Activated T-helper 1 cell treated with Interleukin-2 at 50 U/mL for 16 hours (primary cell): ENCODE results near the gene TOMM22.

Source experiments
- DNase-seq: peaks from one replicate; pipeline ENCODE4 v3.0.0-alpha.2; 2020; ENCODE audit warnings: low read depth

Gene TOMM22

DNA sequence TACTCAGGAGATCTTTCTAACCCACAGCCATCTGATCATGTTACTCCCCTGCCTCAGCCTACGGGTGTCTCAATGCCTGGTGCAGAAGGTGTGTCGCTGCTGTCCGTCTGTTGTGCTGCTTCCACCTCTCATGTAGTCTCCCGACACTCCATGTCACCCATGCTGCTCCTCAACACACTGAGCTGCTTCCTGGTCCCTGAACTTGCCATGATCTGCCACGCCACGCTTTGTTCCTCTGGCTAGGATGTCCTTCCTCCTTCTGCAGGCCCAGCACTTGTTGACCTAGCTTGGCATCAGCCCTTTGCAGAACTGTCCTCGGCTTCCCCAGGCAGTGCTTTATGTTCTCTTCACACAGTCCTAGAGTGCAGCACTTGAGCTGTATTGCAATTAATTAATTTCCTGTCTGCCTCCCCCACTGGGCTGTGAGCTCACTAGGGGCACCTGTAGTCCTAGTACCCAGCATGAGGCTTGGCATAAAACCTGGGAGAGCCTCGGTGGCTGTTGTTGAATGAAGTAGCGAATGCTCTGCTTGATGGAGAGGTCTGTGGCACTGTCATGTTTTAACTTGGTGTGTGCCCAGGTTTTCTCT is 33.5 kb downstream of the TOMM22 start:
- DNase-seq = no peak

DNA sequence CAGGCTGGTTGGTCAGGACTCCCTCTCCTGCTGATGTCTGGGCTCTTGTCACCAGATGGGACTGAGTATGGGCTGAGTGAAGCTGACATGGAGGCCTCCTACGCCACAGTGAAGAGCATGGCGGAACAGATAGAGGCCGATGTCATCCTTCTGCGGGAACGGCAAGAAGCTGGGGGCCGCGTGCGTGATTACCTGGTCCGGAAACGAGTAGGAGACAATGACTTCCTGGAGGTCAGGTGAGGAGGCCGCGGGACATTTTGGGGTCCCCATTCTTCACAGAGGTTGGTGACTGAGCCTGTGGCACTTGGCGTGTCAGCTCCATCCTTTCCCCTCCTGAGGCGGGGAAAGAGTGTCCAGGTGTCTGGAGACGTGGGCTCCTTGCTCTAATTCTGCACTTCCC is 34.1 kb downstream of the TOMM22 start:
- no peak for DNase-seq

DNA sequence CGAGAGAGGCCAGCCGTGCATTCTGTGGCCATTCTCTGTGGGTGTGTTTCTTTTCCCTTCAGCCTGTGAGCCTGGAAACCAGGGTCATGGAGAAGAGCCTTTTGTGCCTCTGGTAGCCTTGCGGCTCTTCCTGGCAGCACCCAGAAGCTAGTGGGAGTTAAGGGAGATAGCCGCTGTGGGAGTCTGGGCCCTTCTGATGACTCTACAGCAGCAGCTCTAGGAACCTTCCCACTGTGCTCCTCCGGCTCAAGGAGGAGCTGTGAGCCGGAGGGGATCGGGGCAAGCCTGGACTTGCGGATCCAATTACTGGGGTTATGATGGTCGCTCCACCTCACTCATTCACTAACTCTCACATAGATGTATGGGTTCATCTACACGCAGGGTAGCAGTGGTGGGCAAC is 34.5 kb downstream of the TOMM22 start:
- no peak for DNase-seq

DNA sequence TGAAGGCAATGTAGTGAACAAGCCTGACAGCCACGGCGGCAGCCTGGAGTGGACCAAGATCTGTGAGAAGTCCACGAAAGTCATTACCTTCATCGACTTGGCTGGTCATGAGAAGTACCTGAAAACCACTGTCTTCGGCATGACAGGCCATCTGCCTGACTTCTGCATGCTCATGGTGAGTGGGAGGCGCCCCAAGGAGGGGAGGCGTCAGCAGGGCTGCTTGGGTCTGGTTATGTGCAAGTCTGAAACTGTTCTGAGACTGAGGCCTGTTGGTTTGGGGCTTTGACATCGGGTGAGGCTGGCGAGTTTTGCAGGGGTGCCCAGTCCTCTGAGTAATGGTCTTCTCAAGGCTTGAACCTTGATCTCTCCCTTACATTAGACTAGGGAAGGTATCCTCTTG is 35.1 kb downstream of the TOMM22 start:
- no peak for DNase-seq

DNA sequence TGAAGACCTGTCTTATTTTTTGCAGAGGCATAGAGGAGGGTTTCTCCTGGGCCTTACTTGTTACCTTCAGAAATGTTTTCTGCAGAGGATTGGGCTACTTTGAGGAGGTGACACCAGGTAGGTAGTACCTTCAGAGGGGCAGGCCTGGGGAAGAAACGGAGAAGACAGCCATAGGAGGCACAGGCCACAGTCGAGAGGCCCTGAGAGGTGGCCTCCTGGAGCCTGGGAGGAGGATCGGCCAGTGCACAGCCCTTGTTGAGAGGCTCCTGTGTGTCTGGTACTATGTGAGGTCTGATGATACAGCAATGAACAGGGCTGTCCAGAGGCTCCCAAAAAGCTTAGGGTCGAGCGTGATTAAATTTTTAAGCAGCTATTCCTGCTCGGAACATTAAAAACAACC is 35.5 kb downstream of the TOMM22 start:
- no peak for DNase-seq

DNA sequence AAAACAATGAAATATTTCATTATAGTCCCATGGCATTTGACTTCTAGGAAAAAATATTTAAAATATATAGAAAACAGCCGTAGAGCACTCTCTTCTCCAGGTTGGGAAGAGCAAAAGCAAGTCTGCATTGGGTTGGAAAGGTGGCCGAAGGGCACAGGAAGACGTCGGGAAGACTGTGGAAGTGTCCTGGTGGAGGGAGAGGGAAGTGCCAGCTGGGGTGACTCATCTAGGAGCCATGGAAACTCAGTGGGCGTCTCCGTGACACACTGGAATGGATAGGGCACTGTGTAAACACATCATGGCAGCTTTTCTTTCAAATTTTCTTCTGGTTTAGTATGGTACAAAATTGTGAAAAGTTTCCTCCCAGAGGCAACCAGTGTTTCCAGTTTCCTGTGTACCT is 36.7 kb downstream of the TOMM22 start:
- DNase-seq = no peak

DNA sequence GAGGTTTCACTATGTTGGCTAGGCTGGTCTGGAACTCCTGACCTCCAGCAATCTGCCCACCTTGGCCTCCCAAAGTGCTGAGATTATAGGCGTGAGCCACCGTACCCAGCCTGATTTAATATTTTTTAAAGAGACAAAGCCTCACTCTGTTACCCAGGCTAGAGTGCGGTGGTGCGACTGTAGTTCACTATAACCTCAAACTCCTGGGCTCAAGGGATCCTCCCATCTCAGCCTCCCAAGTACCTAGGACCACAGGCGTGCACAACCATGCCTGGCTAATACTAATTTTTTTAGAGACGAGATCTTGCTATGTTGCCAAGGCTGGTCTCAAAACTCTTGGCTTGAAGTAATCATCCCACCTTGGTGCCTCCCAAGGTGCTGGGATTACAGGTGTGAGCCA is 37.4 kb downstream of the TOMM22 start:
- no peak for DNase-seq

DNA sequence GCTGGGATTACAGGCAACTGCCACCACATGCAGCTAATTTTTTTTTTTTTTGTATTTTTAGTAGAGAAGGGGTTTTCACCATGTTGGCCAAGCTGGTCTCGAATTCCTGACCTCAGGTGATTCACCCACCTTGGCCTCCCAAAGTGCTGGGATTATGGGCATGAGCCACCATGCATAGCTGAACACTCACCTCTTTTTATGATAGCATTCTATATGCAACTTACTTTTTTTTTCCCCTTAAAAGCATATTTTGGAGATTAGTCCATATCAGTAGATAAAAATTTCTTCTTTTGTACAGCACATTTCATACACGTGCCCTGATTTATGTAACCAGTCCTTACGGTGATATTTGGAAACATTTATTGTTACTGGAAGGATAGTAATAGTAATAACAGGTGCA is 38.6 kb downstream of the TOMM22 start:
- DNase-seq = no peak

DNA sequence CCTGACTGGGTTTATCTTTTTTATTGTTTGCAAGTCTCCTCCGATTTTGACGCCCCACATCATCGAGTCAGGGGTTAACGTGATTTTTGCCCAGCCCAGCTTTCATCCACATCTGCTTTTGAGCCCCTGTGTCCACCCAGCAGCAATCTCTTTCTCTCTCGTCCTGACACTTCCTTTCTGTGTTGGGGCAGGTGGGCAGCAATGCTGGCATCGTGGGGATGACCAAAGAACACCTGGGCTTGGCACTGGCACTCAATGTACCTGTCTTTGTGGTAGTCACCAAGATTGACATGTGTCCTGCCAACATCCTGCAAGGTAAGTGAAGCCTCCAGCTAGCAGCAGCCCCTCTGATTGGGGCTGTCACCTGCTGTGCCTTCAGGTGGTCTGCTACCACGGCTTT is 39.8 kb downstream of the TOMM22 start:
- DNase-seq = no peak

DNA sequence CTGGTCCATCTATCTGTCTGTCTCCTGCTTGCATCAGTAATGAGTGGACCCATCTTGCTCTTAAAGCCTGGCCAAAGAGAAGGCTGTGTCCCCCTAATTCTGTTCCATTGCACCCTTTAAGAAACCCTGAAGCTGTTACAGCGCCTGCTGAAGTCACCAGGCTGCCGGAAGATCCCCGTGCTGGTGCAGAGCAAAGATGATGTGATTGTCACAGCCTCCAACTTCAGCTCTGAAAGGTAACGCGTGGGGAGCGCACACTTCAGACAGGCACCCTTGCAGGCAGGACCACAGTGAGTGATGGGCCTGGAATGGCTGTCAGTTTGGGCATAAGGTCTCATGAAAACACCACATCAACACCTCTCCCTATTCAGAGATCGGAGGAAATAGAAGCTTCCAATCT is 42.4 kb downstream of the TOMM22 start:
- DNase-seq = no peak

DNA sequence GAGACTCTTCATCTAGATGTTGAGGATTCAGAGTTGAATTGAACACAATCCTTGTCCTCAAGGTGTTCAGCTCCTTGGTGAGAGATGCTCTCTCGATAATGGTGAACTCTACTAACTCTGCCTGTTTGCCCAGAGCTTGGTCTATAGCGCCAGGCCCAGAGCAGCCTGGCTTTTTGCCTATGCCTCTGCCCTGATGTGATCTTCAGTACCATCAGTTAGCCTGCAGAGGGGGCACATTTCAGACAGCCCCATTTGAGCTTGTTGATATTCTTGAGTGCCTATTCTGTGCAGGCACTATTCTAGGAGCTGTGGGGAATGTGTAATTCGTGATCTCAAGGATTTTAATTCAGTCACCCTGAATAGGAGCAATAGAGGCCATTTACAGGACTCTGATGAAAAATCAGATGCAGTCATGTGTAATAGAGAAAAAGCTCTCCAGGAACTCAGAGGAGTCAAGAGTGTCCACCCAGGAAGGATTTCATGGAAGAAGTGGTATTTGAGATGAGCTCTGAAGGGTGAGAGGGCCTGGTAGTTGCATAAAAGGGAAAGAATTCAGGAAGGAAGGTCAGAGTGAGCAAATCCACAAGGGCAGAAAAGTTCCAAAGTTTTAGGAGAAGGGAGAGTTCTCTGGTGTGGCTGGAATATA is 43.3 kb downstream of the TOMM22 start:
- DNase-seq = no peak

DNA sequence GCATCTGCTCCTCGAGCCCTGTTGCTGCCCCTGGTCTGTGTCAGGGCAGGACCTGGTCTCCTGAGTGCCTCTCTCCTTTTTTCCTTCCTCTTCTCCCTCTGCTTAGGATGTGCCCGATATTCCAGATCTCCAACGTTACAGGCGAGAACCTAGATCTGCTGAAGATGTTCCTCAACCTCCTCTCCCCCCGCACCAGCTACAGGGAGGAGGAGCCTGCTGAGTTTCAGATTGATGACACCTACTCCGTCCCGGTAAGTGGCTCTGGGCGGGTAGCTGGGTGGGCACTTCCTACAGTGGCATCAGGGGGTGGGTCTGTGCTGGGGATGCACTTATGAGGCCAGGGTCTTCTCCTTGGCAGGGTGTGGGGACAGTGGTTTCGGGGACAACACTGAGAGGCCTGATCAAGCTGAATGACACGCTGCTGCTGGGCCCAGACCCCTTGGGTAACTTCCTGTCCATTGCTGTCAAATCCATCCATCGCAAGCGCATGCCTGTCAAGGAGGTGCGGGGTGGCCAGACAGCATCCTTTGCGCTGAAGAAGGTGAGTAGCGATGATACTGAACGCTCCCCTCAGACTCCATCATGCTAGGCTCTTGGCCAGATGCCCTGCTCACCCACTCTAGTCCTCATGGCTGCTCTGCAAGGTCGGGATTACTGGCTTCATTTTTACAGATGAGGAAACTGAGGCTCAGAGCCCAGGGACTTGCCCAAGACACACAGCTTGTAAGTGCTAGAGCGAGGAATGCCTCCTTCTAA is 44.3 kb downstream of the TOMM22 start:
- DNase-seq = no peak

DNA sequence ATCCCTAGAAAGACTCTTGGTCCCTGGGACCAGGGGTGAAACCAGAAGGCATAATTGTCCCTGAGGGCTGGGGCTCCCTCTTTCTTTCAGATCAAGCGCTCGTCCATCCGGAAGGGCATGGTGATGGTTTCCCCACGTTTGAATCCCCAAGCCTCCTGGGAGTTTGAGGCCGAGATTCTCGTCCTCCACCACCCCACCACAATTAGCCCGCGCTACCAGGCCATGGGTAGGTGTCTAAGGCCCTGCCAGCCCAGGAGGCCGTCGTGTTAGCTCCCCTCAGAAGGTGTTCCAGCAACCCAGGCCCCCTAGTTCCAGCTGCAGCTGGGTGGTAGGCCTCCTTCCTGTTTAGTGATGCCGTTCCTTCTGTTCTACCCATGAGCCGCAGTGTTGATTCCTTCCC is 45.4 kb downstream of the TOMM22 start:
- no peak for DNase-seq

DNA sequence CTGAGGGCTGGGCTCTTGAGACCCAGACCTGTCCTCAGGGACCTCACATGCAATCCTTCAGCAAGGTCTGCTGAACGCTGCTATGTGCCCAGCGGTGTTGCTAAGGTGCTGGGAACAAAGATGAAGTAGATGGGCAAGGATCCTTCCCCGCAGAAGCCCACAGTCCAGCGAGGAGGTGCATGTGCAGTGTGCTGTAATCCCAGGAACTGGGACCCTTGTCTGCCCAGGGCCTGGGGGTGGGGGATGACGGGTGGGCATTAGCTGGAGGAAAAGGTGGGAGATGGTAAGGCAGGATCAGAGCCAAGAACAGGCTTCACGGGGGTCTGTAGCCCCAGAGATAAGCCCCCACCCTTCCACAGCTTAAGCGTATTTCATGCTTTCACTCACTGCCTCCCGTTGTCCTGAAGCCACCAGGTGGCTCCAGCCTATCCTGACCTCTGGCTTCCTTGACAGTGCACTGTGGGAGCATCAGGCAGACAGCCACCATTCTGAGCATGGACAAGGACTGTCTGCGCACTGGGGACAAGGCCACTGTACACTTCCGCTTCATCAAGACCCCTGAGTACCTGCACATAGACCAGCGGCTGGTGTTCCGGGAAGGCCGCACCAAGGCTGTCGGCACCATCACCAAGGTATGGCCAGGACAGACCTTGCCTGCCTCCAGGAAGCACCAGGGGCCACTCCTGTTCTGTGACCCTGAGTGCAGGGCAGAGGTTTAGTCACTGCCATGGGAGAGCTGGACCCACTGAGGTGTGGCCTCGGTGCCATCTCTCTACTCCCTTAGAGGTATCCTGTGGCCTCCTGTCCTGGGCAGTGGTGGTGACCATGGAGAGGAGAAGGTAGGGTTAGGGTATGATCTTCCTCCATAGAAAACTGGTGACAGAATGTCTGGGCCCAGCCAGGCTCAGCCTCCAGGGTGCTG is 46.0 kb downstream of the TOMM22 start:
- no peak for DNase-seq

DNA sequence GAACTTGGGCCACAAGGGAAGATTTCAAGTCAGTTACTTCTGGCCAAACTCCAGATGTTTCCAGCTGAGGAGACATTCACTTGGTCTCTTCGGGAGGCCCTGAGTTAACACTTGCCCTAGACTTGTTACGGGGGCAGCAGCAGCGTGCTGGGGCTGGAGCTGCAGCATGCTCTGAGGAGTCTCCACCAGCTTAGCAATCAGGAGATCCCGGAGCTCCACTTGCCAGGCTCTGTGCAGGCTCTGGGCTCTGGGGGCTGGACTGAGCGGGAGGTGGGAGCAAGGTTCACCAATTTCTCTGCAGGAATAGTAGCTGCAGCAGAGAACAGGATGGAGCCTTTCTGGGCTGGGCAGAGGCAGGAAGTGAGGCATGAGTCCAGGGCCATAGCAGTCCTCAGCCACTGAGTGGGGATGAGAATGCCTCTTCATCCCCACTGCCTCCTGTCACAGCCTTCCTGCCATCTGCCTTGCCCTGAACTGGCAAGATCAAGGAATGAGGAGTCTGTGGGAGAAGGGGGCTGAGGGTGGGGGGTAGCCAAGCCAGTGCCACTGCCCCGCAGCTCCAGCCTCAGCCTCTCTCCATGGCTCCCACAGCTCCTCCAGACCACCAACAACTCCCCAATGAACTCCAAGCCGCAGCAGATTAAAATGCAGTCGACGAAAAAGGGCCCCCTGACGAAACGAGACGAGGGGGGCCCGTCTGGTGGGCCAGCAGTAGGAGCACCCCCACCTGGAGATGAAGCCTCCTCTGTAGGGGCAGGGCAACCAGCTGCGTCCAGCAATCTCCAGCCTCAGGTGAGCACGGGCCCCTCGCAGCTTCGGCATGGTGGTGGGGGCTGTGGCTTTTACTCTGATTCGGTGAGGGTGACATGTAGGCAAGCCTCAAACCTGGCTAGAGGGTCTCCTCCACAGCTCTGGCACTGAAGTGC is 47.4 kb downstream of the TOMM22 start:
- DNase-seq = no peak

DNA sequence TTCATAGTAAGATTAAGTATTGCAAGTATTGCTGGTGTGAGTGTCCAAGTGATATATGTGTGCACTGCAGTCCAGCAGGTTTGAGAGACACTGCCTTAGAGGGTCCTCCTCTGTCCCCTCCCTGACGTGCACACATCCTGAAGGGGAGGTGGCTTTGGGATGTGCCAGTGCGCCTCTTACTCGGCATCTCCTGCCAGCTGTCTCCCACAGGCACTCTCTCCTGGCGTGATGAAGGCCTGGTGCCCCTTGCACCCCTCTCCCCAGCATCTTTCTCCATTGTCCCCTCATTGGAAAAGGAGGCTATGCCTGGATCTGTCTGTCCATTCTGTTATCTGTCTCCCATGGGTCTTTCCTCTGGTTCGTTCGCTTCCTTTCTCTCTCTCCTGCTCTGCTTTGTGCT is 48.2 kb downstream of the TOMM22 start:
- no peak for DNase-seq

DNA sequence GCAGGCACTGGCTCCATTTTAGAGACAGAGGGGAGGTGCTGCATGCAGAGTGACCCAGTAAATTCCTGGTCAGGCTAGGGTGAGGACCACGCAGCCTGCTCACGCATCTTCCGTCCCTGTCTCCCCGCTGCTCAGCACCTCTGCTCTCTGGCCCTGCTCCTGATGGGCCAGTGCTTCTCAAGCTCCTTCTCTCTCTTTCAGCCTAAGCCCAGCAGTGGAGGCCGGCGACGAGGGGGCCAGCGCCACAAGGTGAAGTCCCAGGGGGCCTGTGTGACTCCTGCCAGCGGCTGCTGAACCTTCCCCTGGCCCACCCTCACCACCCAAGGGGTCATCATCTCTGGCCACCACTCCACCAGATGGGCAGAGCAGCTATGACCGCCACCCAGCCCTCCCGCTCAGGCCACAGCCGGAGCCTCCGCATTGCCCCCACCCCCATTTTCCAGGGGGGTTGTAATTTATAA is 48.7 kb downstream of the TOMM22 start:
- DNase-seq = no peak

DNA sequence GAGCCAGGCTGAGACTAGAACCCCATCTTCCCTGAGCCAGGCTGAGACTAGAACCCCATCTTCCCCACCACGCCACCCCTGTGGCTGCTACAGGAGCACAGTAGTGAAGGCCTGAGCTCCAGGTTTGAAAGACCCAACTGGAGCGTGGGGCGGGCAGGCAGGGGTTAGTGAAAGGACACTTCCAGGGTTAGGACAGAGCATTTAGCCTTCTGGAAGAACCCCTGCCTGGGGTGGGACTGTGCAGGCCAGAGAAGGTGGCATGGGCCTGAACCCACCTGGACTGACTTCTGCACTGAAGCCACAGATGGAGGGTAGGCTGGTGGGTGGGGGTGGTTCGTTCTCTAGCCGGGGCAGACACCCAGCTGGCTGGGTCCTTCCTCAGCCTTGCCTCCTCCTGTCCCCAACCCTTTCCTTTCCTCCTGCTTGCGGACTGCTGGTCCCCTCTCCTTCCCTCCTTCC is 50.0 kb downstream of the TOMM22 start:
- DNase-seq = no peak

DNA sequence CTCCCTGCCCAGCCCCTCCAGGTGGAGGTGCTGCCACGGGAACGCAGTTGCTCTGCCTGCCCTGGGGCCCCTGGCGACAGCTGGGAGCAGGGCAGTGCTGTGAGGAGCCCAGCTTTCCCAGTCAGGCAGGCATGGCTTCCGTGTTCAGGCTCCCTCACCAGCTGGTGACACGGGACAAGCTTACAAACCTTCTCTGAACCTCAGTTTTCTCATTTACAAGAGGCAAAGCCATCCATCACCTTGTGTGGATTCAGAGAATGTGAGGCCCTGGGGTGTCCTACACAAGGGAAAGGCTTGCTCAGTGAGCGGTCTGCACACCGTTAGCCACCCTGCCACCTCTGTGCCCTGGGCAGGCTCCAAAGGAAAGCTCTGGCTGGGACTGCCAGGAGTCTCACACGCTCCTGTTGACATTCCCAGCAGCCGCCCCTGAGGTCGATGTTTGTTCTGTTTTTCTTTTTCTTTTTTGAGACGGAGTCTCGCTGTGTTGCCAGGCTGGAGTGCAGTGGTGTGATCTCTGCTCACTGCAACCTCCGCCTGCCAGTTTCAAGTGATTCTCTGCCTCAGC is 50.6 kb downstream of the TOMM22 start:
- DNase-seq = no peak

DNA sequence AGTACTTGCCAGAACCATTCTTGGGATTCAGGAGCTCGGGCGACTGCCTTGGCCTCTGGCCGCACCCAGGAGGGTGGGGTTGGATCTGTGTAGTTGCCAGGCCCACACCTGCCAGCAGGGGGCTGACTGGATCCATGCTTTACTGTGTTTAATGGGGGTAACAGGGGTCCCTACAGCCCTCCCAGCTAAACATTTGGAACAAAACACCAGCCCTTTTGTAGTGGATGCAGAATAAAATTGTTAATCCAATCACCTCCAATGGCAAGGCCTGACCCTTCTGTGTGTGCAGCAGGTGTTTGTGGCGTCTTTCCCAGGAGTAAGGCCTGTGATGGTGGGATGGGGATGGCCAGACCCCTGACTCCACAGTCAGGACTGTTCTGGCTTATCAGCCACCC is 51.6 kb downstream of the TOMM22 start:
- no peak for DNase-seq
